Measurements from ENCODE around the gene KRT32. TPM values are rescaled to one million over a fixed set of nuclear protein-coding genes. Genes with fewer than 3 reads are reported as not detected.
"Not testable (repeated sequence)": the region's sequence is repeated elsewhere in the genome, so short reads cannot be mapped to it uniquely, and the experiment has no call there.

The KRT32 gene
- total RNA-seq, 2 experiments from 2014 or later: not detected

DNA sequence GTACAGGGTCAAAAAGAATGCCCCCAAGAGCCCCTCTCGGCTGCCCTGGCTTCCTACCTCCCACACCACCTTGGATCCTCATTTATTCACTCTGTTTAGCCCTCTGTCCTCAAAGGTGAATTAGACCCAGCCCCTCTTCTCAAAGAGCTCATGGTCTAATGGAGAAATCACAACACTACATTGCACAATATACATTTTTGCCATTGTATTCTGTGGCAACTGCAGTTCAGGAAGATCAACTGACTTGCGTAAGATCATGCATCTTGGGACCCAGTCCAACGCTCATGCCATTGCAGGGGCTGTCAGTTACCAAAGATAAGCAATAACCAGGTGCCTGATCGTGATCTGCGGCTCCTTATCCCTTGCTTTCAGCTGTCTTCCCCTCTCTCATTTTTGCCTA is 27.8 kb downstream of the KRT32 start:
- Mint-ChIP-seq H3K4me3 (no peak overlapping the region), H3K27ac (no peak overlapping the region), H3K4me1 (no peaks in the 10 kb centered on the region), H3K9me3 (ENCODE audit: low read depth) (no peaks in the 10 kb centered on the region), H3K36me3 (ENCODE audit: low read depth) (no peaks in the 10 kb centered on the region), H3K27me3 (peaks cover 4% of the 10 kb centered on the region)
- no peak for DNase-seq
- ChIA-PET CTCF (interaction anchor here (1.0 kb wide), 1 partner anchor 209 kb away, joined by 3 read pairs; no protein-coding TSS in a partner anchor), POLR2A (no interaction called here)
- ATAC-seq: no peak
- intact Hi-C loops (cut with DNase I, micrococcal nuclease): no loop called here

DNA sequence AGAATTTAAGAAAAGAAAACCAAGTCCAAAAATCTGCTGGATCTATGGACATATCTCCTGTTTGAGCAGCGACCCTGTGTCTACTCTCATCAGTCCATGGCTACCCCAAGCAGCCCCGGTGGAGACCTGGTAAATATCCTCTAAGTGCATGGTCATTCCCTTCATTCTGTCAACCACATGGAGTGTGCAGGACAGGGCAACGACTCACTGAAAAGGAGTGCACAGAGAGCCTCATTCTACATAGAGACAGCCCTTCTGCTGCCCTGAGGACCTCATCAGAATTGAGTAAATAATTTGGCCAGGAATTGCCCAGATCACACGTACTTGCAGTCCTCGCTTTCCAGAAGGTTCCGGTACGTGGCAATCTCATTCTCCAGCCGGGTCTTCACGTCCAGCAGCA is 29.4 kb downstream of the KRT32 start:
- Mint-ChIP-seq H3K4me3 (no peak overlapping the region), H3K27ac (no peak overlapping the region), H3K4me1 (no peaks in the 10 kb centered on the region), H3K9me3 (ENCODE audit: low read depth) (no peaks in the 10 kb centered on the region), H3K36me3 (ENCODE audit: low read depth) (no peaks in the 10 kb centered on the region), H3K27me3 (peaks cover 2% of the 10 kb centered on the region)
- ChIA-PET POLR2A (no interaction called here), CTCF (no interaction called here)
- ATAC-seq (no peak), DNase-seq (no peak)
- intact Hi-C loops (cut with DNase I, micrococcal nuclease): no loop called here

DNA sequence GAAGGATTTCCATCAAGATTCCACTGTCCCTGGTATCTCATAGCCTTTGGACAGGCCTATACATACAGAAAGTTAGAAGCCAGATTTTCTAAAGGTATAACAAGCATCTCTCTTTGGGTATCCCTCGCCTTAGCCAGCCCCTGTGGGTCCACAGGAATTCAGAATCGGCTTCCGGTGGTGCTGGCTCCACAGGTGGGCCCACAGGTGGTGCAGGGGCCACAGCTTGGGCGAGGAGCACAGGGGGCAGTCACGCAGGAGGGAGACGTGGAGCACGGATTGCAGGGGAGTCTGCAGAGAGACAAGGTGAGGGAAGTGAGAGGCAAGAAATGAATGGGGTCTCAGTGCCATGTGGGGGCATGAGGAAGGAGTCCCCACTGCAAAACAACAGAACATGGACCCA is 29.9 kb downstream of the KRT32 start:
- Mint-ChIP-seq H3K27ac (no peak overlapping the region), H3K27me3 (peaks cover 2% of the 10 kb centered on the region), H3K4me3 (no peak overlapping the region), H3K36me3 (ENCODE audit: low read depth) (no peaks in the 10 kb centered on the region), H3K9me3 (ENCODE audit: low read depth) (no peaks in the 10 kb centered on the region), H3K4me1 (no peaks in the 10 kb centered on the region)
- intact Hi-C loops (cut with DNase I, micrococcal nuclease): no loop called here
- ATAC-seq (no peak), DNase-seq (no peak)
- ChIA-PET POLR2A (no interaction called here), CTCF (no interaction called here)

DNA sequence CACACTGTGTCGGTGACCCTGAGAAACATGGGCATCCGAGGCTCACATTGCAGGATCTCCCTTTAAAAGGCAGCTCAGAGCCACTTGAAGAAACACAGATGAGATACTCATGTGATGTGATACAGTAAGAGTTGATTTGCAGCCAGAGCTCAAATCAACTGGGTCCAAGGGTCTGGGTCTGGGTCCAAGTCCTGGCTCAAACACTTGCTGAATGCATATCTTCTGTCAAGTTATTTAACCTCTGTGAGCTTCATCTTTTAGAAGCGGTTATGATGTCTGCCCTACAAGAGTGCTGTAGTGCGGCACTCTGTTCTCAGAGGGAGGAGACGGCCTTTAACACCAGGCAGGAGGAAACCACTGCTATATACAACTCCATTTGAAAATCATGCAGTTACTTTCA is 32.8 kb downstream of the KRT32 start:
- no peak overlapping the region for H3K27ac Mint-ChIP-seq
- no peaks in the 10 kb centered on the region for H3K36me3 Mint-ChIP-seq (ENCODE audit: low read depth)
- DNase-seq (no peak), ATAC-seq (no peak)
- no peak overlapping the region for H3K4me3 Mint-ChIP-seq
- no peaks in the 10 kb centered on the region for H3K4me1 Mint-ChIP-seq
- CTCF ChIA-PET: interaction anchor here (0.7 to 1.4 kb wide), 3 partner anchors 54 to 114 kb away, joined by 3 to 5 read pairs (median 3); no protein-coding TSS in a partner anchor
- no peaks in the 10 kb centered on the region for H3K9me3 Mint-ChIP-seq (ENCODE audit: low read depth)
- POLR2A ChIA-PET: no interaction called here
- H3K27me3 Mint-ChIP-seq: peaks cover 2% of the 10 kb centered on the region
- intact Hi-C loops (cut with DNase I, micrococcal nuclease): no loop called here

DNA sequence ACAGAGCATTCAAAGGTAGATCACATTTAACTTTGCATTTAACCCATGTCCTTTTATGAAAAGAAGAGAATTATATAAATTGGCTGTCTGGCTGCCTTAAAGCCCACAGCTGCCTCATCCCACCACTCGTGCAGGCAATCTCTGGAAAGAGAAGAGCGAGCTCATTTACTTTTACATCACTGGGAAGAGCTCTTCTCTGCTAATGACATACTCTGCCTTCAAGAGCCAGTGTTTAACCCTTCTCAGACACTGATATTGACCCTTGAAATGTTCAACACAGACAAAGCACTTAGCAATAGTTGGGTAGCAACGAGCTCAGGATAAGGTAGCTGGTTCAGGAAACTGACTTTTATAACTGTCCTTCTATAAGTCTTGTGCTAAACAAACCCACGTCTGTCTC is 33.2 kb downstream of the KRT32 start:
- DNase-seq (no peak), ATAC-seq (no peak)
- no peaks in the 10 kb centered on the region for H3K36me3 Mint-ChIP-seq (ENCODE audit: low read depth)
- ChIA-PET CTCF (interaction anchor here (0.7 to 1.4 kb wide), 2 partner anchors 54 to 62 kb away, joined by 3 to 5 read pairs; no protein-coding TSS in a partner anchor), POLR2A (no interaction called here)
- peaks cover 2% of the 10 kb centered on the region for H3K27me3 Mint-ChIP-seq
- H3K4me3 Mint-ChIP-seq: no peak overlapping the region
- intact Hi-C loops (cut with DNase I, micrococcal nuclease): no loop called here
- no peaks in the 10 kb centered on the region for H3K4me1 Mint-ChIP-seq
- no peaks in the 10 kb centered on the region for H3K9me3 Mint-ChIP-seq (ENCODE audit: low read depth)
- no peak overlapping the region for H3K27ac Mint-ChIP-seq

DNA sequence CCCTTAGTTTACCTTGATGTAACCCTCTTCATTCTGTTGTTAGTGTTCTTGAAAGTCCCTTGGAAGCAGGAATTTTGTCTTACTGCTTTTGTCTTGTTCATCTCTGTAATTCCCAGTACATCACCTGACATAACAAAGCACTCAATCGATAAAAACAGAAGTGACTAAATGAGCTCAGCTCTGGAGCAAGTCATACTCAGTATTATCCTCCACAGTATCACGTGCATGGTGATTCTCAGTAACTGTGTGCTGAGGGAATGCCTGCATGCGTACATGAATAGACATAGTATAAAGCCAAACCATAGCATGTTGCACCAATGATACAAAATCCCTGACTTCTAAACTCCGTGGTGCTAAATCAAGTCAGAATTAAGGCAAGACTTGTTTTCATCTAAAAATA is 33.6 kb downstream of the KRT32 start:
- H3K27me3 Mint-ChIP-seq: peaks cover 4% of the 10 kb centered on the region
- H3K27ac Mint-ChIP-seq: no peak overlapping the region
- no peaks in the 10 kb centered on the region for H3K9me3 Mint-ChIP-seq (ENCODE audit: low read depth)
- no peak overlapping the region for H3K4me3 Mint-ChIP-seq
- no peaks in the 10 kb centered on the region for H3K36me3 Mint-ChIP-seq (ENCODE audit: low read depth)
- DNase-seq (no peak), ATAC-seq (no peak)
- ChIA-PET POLR2A (no interaction called here), CTCF (interaction anchor here (0.6 to 1.4 kb wide), 2 partner anchors 55 to 125 kb away, joined by 3 to 5 read pairs; no protein-coding TSS in a partner anchor)
- intact Hi-C loops (cut with DNase I, micrococcal nuclease): no loop called here
- H3K4me1 Mint-ChIP-seq: no peaks in the 10 kb centered on the region

DNA sequence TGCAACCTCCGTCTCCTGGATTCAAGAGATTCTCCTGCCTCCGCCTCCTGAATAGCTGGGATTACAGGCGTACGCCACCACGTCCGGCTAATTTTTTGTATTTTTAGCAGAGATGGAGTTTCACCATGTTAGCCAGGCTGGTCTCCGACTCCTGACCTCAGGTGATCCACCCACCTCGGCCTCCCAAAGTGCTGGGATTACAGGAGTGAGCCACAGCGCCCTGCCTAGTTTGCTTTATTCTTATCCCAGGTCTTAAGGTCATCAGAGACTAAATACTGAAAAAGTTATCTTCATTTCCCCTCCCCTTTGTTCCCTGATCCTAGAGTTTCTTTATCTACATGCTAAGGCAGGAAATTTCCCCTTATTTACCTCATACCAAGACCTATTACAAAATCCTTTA is 36.8 kb downstream of the KRT32 start:
- H3K9me3 Mint-ChIP-seq (ENCODE audit: low read depth); H3K36me3 Mint-ChIP-seq (ENCODE audit: low read depth); POLR2A ChIA-PET; H3K4me1 Mint-ChIP-seq; H3K4me3 Mint-ChIP-seq; intact Hi-C loops (cut with DNase I, micrococcal nuclease); ATAC-seq; H3K27ac Mint-ChIP-seq; DNase-seq; H3K27me3 Mint-ChIP-seq: not testable (repeated sequence)
- CTCF ChIA-PET: interaction anchor here (0.7 kb wide), 1 partner anchor 181 kb away, joined by 3 read pairs; no protein-coding TSS in a partner anchor

DNA sequence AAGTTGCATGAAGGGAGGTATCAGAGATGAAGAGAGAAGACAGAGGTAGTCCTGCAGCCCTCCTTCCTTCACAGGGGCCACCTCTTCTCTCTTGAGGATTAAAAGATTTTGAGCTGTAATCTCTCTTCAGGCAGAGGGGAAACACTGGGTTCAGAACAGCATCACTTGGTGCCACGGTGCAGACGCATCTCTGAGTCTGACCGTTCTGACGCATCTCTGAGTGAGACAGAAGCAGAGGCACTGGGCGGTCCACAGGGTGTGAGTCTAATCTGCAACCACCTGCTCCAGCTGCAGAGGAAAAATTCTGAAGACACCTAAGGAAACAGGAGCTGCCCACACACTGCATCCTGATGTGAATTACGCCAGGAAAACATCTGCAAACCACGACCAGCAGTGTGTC is 37.5 kb downstream of the KRT32 start:
- no peaks in the 10 kb centered on the region for H3K36me3 Mint-ChIP-seq (ENCODE audit: low read depth)
- POLR2A ChIA-PET: no interaction called here
- DNase-seq (no peak), ATAC-seq (no peak)
- H3K27ac Mint-ChIP-seq: no peak overlapping the region
- intact Hi-C loops (cut with DNase I, micrococcal nuclease): no loop called here
- CTCF ChIA-PET: interaction anchor here (0.6 kb wide), 1 partner anchor 10 kb away, joined by 3 read pairs; no protein-coding TSS in a partner anchor
- H3K4me3 Mint-ChIP-seq: no peak overlapping the region
- H3K4me1 Mint-ChIP-seq: no peaks in the 10 kb centered on the region
- H3K9me3 Mint-ChIP-seq (ENCODE audit: low read depth): no peaks in the 10 kb centered on the region
- H3K27me3 Mint-ChIP-seq: peaks cover 4% of the 10 kb centered on the region

DNA sequence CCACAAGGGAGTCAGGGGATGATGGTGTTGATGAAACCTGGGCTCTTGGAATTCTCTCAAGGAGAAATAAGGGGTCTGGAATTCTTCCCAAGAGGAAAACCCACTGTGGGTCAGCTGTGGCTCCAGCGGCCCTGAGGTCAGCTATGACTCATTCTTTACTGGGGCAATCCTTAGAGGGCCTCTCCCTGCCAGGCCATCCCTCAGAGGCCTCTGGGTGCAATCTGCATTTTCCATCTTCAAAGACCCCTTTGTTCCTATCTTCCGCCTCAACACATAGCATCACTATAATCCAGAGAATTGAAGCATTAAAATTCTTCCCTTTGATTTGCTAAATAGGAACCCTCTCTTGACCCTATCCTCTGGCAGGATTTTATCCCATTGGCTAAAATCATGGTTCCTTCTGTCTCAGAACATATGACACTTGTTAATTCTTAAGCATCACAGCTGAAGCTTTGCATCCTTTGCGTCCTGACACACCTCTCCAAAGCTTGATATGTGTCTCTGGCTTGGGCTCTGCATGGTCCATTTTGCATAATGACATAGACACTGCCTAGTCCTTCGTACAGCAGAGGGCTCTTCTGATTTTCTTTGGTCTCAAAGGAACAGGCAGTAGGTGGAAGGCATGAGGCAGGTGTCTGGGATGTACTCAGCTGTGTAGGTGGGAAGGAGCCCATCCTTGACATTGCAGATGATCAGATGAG is 38.4 kb downstream of the KRT32 start:
- peaks cover 4% of the 10 kb centered on the region for H3K27me3 Mint-ChIP-seq
- intact Hi-C loops (cut with DNase I, micrococcal nuclease): no loop called here
- DNase-seq: no peak
- H3K36me3 Mint-ChIP-seq (ENCODE audit: low read depth): no peaks in the 10 kb centered on the region
- no peak overlapping the region for H3K4me3 Mint-ChIP-seq
- POLR2A ChIA-PET: no interaction called here
- no peak overlapping the region for H3K27ac Mint-ChIP-seq
- ATAC-seq: no peak
- CTCF ChIA-PET: no interaction called here
- no peaks in the 10 kb centered on the region for H3K4me1 Mint-ChIP-seq
- H3K9me3 Mint-ChIP-seq (ENCODE audit: low read depth): no peaks in the 10 kb centered on the region

DNA sequence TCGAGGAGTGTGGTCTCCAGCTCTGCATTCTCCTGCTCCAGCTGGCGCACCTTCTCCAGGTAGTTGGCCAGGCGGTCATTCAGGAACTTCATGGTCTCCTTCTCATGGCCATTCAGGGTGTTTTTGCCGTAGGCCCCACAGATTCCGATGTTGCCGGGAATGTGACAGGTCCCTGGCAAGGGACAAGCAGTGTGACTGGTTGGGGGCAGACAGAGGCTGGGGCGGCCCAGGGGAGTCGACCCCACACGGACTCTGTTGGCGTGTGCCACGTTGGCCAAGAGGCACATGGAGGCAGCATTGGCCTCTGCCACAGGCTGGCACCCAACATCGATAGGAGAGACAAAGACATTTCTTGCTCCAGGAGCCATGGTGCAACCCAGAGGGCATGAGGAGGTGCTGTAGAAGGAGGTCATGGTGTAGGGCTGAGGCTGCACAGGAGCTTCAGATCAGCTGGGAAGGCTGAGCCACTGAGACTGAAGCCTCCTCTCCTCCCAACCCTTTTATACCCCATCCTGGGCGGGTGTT is 43.0 kb downstream of the KRT32 start, which contains the start of gene KRT37:
Gene KRT37, minus strand, starts transcription at position 475 of the 525 bp plus-strand sequence. Its CDS starts 62 bp downstream, at position 413.
- ChIA-PET POLR2A (no interaction called here), CTCF (no interaction called here)
- H3K36me3 Mint-ChIP-seq (ENCODE audit: low read depth): no peaks in the 10 kb centered on the region
- H3K9me3 Mint-ChIP-seq (ENCODE audit: low read depth): no peaks in the 10 kb centered on the region
- intact Hi-C loops (cut with DNase I, micrococcal nuclease): no loop called here
- H3K27ac Mint-ChIP-seq: no peak within 1 kb of the TSS
- no peaks in the 10 kb centered on the region for H3K4me1 Mint-ChIP-seq
- DNase-seq: no peak
- no peak for ATAC-seq
- no peak within 1 kb of the TSS for H3K4me3 Mint-ChIP-seq
- H3K27me3 Mint-ChIP-seq: peaks cover 2% of the 10 kb centered on the region

DNA sequence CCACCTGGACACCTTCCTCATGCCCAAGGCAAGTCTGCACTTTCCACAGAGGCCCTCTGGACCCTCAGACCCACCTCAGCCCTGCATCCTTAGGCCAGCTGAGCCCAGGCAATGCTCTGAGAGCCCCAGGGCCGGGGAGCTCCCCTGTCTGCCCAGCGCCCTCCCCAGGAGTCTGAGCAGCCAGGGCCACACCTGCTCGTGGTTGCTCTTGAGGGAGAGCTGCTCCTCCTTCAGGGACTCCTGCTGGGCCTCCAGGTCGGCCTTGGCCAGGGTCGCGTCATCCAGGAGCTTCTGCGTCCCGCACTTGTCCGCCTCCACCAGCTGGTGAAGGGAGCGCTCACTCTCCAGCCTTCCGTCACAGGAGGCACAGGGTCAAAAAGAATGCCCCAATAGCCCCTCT is 44.6 kb downstream of the KRT32 start:
- H3K27me3 Mint-ChIP-seq; H3K36me3 Mint-ChIP-seq (ENCODE audit: low read depth); ATAC-seq; H3K9me3 Mint-ChIP-seq (ENCODE audit: low read depth); DNase-seq; H3K4me1 Mint-ChIP-seq; H3K4me3 Mint-ChIP-seq; H3K27ac Mint-ChIP-seq; POLR2A ChIA-PET; intact Hi-C loops (cut with DNase I, micrococcal nuclease): not testable (repeated sequence)
- CTCF ChIA-PET: interaction anchor here (1.1 kb wide), 1 partner anchor 126 kb away, joined by 3 read pairs; no protein-coding TSS in a partner anchor

DNA sequence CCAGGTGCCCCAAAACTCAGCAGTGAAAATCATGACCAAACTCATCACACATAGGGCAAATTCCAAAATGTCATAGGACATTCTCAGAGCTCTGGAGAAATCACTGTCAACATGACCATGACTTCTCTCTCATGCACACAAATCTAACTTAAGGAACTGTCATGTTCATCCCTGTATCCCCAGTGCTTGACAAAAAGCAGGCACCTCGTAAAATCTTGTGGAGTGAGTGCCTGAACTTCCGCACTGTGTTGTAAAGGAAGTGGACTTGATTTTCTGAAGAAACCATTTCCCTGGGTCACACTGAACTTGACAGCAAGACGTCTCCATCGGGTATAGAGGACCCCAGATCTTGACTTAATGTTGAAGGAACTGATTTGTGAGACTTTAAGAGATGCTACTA is 45.6 kb downstream of the KRT32 start:
- H3K36me3 Mint-ChIP-seq (ENCODE audit: low read depth): no peaks in the 10 kb centered on the region
- H3K27me3 Mint-ChIP-seq: no peaks in the 10 kb centered on the region
- no peaks in the 10 kb centered on the region for H3K4me1 Mint-ChIP-seq
- no peak overlapping the region for H3K27ac Mint-ChIP-seq
- intact Hi-C loops (cut with DNase I, micrococcal nuclease): no loop called here
- ChIA-PET CTCF (interaction anchor here (0.5 kb wide), 1 partner anchor 239 kb away, joined by 3 read pairs; no protein-coding TSS in a partner anchor), POLR2A (no interaction called here)
- no peak for DNase-seq
- no peaks in the 10 kb centered on the region for H3K9me3 Mint-ChIP-seq (ENCODE audit: low read depth)
- ATAC-seq: no peak
- H3K4me3 Mint-ChIP-seq: no peak overlapping the region

Data from activated CD4-positive, alpha-beta T cell treated with anti-CD3 and anti-CD28 coated beads for 36 hours (primary cell).